Left lung (tissue), 10 donors: ENCODE data around the gene FDPS. TPM values are rescaled to one million over a fixed set of nuclear protein-coding genes. Genes with fewer than 3 reads are reported as not detected.

Source experiments
- ATAC-seq: fragments of 200-7000 bp; cut with Tn5 transposase; one replicate; pipeline ENCODE4 v1.9.1; 2020; ENCODE audit warnings: moderate library complexity
- DNase-seq, 4 donors: peaks; one replicate each; pipeline ENCODE4 v3.0.0-alpha.2; 2013 to 2020
- H3K27ac ChIP-seq, 2 donors: fragments of 200-600 bp; sonication (generic) in 1 of 2; one replicate each; pipeline versions ENCODE4 v1.5.0 to v1.8.0; 2020 to 2021
- H3K27me3 ChIP-seq, 2 donors: fragments of 200-600 bp; sonication (generic) in 1 of 2; one replicate each; pipeline versions ENCODE4 v1.5.0 to v1.8.0; 2020 to 2021
- H3K36me3 ChIP-seq, 2 donors: fragments of 200-600 bp; sonication (generic) in 1 of 2; one replicate each; pipeline versions ENCODE4 v1.5.0 to v1.8.0; 2020 to 2021
- H3K4me1 ChIP-seq, 2 donors: fragments of 200-600 bp; one replicate each; pipeline ENCODE4 v1.8.0; 2021
- H3K4me3 ChIP-seq, 2 donors: fragments of 200-600 bp; sonication (generic) in 1 of 2; one replicate each; pipeline versions ENCODE4 v1.5.0 to v1.8.0; 2020 to 2021; ENCODE audit warnings: mild to moderate bottlenecking in 1 of 2
- H3K9me3 ChIP-seq, 2 donors: fragments of 200-600 bp; sonication (generic) in 1 of 2; one replicate each; pipeline versions ENCODE4 v1.5.0 to v1.8.0; 2020 to 2021
- CTCF ChIP-seq, 2 donors: fragments of 200-600 bp; sonication (generic) in 1 of 2; IDR thresholded peaks; one replicate each; pipeline versions ENCODE4 v1.5.0 to v1.8.0; 2021; ENCODE audit warnings: antibody characterized with exemption in 2 of 2
- intact Hi-C, 2 donors: fragments of 100-400 bp; cut with DNase I; formaldehyde crosslinking; loops; one replicate each; pipeline versions ENCODE4 v1.11.2 to v1.14.2; 2022
- polyA plus RNA-seq, 6 donors: library from polyadenylated mRNA; unstranded; fragments of 120-200 nt; gene quantifications; one replicate each; pipeline ENCODE4 v1.2.1, GENCODE V29; 2013; ENCODE audit not compliant: insufficient read length in 6 of 6
- total RNA-seq, 2 donors: library from RNA; stranded (reverse); fragmentation: NEBNext Ultra II Directional; extraction: Animal tissue kit (Norgen Biotek cat#: 25700); gene quantifications; one replicate each; pipeline ENCODE4 v1.2.1, GENCODE V29; 2021
- donor health status: DM: no; HTN: yes; CAD: no.
- donor health status: DM: no; HTN: no; CAD: no.

FDPS gene
- total and polyA plus RNA-seq, 8 donors, result 166 to 411 (median 187) TPM

GRCh38 chr1:155323729-155324036 lies 15.0 kb downstream of the FDPS start:
- intact Hi-C loops, result loop anchor here in 1 of 2 donors (5.0 kb wide), 1 partner anchor 46 kb away; the partner anchor contains the start of gene HCN3
- Histone ChIP-seq H3K4me1 (peaks cover 11 to 58% of the 10 kb centered on the region in 2 donors), H3K27me3 (no peaks in the 10 kb centered on the region), H3K36me3 (peaks cover 0 to 37% of the 10 kb centered on the region in 2 donors), H3K4me3 (peak overlapping the region; percentile 68 to 94), H3K9me3 (no peaks in the 10 kb centered on the region), H3K27ac (peak overlapping the region; percentile 92 to 97)
- ATAC-seq (peak; percentile 81), DNase-seq (peak; percentile 90 to 97 (median 93))
- no peak for TF ChIP-seq CTCF (IDR thresholded peaks at IDR 0.05)

- Histone ChIP-seq H3K27me3 (no peaks in the 10 kb centered on the region), H3K9me3 (no peaks in the 10 kb centered on the region), H3K4me1 (peaks cover 11 to 53% of the 10 kb centered on the region in 2 donors), H3K27ac (peak overlapping the region; percentile 92 to 97), H3K4me3 (peak overlapping the region; percentile 68 to 94), H3K36me3 (peaks cover 0 to 37% of the 10 kb centered on the region in 2 donors)
- DNase-seq (peak; percentile 91 to 99 (median 97)), ATAC-seq (peak; percentile 88)
- no peak for TF ChIP-seq CTCF (IDR thresholded peaks at IDR 0.05)
- intact Hi-C loops, result loop anchor here in 1 of 2 donors (5.0 kb wide), 1 partner anchor 47 kb away; the partner anchor contains the start of gene HCN3
Measured at GRCh38 chr1:155324037-155324716, 15.5 kb downstream of the FDPS start.

- ATAC-seq (peak; percentile 7), DNase-seq (peak; percentile 26 to 88 (median 59))
- Histone ChIP-seq H3K4me3 (peak overlapping the region; percentile 68 to 94), H3K36me3 (peaks cover 0 to 36% of the 10 kb centered on the region in 2 donors), H3K9me3 (no peaks in the 10 kb centered on the region), H3K27me3 (no peaks in the 10 kb centered on the region), H3K27ac (peak overlapping the region; percentile 65 to 92), H3K4me1 (peaks cover 11 to 45% of the 10 kb centered on the region in 2 donors)
- TF ChIP-seq CTCF (IDR thresholded peaks at IDR 0.05), result peak in 1 of 2 donors; percentile 23
- intact Hi-C loops, result loop anchor here in 1 of 2 donors (5.0 kb wide), 1 partner anchor 48 kb away; the partner anchor contains the start of gene HCN3
Measured at GRCh38 chr1:155324717-155325602, 16.3 kb downstream of the FDPS start.

GRCh38 chr1:155325603-155325893 lies 16.9 kb downstream of the FDPS start:
- peak overlapping the region in 1 of 2 donors; percentile 92 for H3K27ac ChIP-seq
- ATAC-seq (no peak), DNase-seq (no peak)
- intact Hi-C loops, result no loop called here
- no peaks in the 10 kb centered on the region for H3K9me3 ChIP-seq
- no peak for TF ChIP-seq CTCF (IDR thresholded peaks at IDR 0.05)
- peaks cover 0 to 41% of the 10 kb centered on the region in 2 donors for H3K36me3 ChIP-seq
- H3K4me3 ChIP-seq, result peak overlapping the region in 1 of 2 donors; percentile 68
- peaks cover 11 to 39% of the 10 kb centered on the region in 2 donors for H3K4me1 ChIP-seq
- no peaks in the 10 kb centered on the region for H3K27me3 ChIP-seq

- DNase-seq (no peak), ATAC-seq (no peak)
- Histone ChIP-seq H3K9me3 (no peaks in the 10 kb centered on the region), H3K27me3 (no peaks in the 10 kb centered on the region), H3K36me3 (peaks cover 0 to 46% of the 10 kb centered on the region in 2 donors), H3K4me3 (no peak overlapping the region), H3K27ac (no peak overlapping the region), H3K4me1 (peaks cover 11 to 34% of the 10 kb centered on the region in 2 donors)
- TF ChIP-seq CTCF (IDR thresholded peaks at IDR 0.05), result no peak
- intact Hi-C loops, result no loop called here
Measured at GRCh38 chr1:155326020-155326526, 17.4 kb downstream of the FDPS start.
